ENCODE data around the gene APPL2. TPM values are rescaled to one million over a fixed set of nuclear protein-coding genes. Genes with fewer than 3 reads are reported as not detected.

The APPL2 gene
- total RNA-seq, 1 donor from 2014 or later: 30.9 TPM

DNA sequence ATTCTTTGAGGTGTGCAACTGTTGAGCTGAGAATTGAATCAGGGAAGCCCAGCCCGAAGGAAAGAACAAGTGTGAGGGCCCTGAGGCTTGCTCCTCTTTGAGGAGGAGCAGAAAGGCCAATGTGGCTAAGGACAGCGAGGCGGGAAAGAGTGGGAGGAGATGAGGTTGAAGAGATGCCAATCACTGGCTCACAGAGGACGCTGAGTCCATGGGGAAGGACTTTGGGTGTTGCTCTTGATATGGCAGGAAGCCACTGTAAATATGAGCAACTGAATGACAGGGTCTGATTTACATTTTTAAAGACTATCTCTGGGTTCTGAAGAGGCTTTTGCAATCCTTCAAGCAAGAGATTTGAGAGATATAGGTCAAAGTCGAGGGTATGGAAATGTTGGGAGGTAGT, 3.3 kb upstream of the APPL2 start:
- intact Hi-C loops (cut with DNase I): no loop called here
- Histone ChIP-seq H3K4me3 (no peak overlapping the region), H3K27ac (no peak overlapping the region), H3K4me1 (peaks cover 10% of the 10 kb centered on the region), H3K36me3 (no peaks in the 10 kb centered on the region), H3K27me3 (no peaks in the 10 kb centered on the region), H3K9me3 (no peaks in the 10 kb centered on the region)
- TF ChIP-seq, protein P1, sequence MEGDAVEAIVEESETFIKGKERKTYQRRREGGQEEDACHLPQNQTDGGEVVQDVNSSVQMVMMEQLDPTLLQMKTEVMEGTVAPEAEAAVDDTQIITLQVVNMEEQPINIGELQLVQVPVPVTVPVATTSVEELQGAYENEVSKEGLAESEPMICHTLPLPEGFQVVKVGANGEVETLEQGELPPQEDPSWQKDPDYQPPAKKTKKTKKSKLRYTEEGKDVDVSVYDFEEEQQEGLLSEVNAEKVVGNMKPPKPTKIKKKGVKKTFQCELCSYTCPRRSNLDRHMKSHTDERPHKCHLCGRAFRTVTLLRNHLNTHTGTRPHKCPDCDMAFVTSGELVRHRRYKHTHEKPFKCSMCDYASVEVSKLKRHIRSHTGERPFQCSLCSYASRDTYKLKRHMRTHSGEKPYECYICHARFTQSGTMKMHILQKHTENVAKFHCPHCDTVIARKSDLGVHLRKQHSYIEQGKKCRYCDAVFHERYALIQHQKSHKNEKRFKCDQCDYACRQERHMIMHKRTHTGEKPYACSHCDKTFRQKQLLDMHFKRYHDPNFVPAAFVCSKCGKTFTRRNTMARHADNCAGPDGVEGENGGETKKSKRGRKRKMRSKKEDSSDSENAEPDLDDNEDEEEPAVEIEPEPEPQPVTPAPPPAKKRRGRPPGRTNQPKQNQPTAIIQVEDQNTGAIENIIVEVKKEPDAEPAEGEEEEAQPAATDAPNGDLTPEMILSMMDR (IDR thresholded peaks at IDR 0.05): no peak
- ATAC-seq (no peak), DNase-seq (no peak)

- ATAC-seq (no peak), DNase-seq (no peak)
- intact Hi-C loops (cut with DNase I): no loop called here
- Histone ChIP-seq H3K4me1 (peaks cover 26% of the 10 kb centered on the region), H3K4me3 (no peak overlapping the region), H3K27ac (no peak overlapping the region), H3K9me3 (no peaks in the 10 kb centered on the region), H3K36me3 (no peaks in the 10 kb centered on the region), H3K27me3 (no peaks in the 10 kb centered on the region)
- TF ChIP-seq, protein P1 (IDR thresholded peaks at IDR 0.05): no peak
Observed at GRCh38 chr12:105237666-105238065, 1.7 kb upstream of the APPL2 start.

DNA sequence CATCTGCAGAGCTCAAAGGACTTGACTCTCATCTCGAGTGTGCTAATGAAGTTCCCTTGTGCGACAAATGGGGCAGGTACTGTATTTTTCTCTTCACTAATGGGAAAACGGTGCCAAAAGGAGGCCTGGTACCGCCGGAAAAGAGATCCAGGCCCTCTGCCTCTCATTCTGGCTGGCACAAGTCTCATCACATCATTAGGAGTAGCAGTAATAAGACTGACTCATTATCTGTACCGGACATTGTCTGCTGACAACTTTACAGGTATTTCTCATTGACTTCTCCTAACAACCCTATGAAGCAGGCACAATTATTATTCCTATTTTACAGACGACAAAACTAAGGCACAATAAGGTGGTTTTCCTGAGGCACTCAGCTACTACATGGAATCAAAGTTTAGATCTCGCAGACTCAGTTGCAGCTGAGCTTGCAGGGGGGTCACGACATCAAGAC, 668 bp downstream of the APPL2 start:
- H3K36me3 ChIP-seq: no peaks in the 10 kb centered on the region
- no peak for DNase-seq
- TF ChIP-seq, protein P1 (IDR thresholded peaks at IDR 0.05): no peak
- peak overlapping the region; percentile 91 for H3K27ac ChIP-seq
- intact Hi-C loops (cut with DNase I): no loop called here
- H3K27me3 ChIP-seq: no peaks in the 10 kb centered on the region
- no peaks in the 10 kb centered on the region for H3K9me3 ChIP-seq
- peak overlapping the region; percentile 74 for H3K4me3 ChIP-seq
- ATAC-seq: no peak
- H3K4me1 ChIP-seq: peaks cover 37% of the 10 kb centered on the region

GRCh38 chr12:105234197-105234596, 1.8 kb downstream of the APPL2 start:
- DNase-seq: no peak
- H3K9me3 ChIP-seq: no peaks in the 10 kb centered on the region
- H3K36me3 ChIP-seq: no peaks in the 10 kb centered on the region
- H3K27me3 ChIP-seq: no peaks in the 10 kb centered on the region
- ATAC-seq: no peak
- H3K4me3 ChIP-seq: peak overlapping the region; percentile 74
- H3K4me1 ChIP-seq: peaks cover 40% of the 10 kb centered on the region
- TF ChIP-seq, protein P1 (IDR thresholded peaks at IDR 0.05): no peak
- H3K27ac ChIP-seq: peak overlapping the region; percentile 91
- intact Hi-C loops (cut with DNase I): no loop called here

- no peak for ATAC-seq
- H3K27ac ChIP-seq: no peak overlapping the region
- peaks cover 5% of the 10 kb centered on the region for H3K36me3 ChIP-seq
- H3K4me1 ChIP-seq: peaks cover 49% of the 10 kb centered on the region
- peak overlapping the region; percentile 74 for H3K4me3 ChIP-seq
- H3K9me3 ChIP-seq: no peaks in the 10 kb centered on the region
- no peak for DNase-seq
- no peaks in the 10 kb centered on the region for H3K27me3 ChIP-seq
- intact Hi-C loops (cut with DNase I): no loop called here
- TF ChIP-seq, protein P1 (IDR thresholded peaks at IDR 0.05): no peak
Observed at GRCh38 chr12:105233041-105233905, 2.7 kb downstream of the APPL2 start.
